GM12878 (cell line): ENCODE results near the gene CAMP. TPM values are rescaled to one million over a fixed set of nuclear protein-coding genes. Genes with fewer than 3 reads are reported as not detected.
A peak's percentile ranks its signal among the peaks of the same experiment; 100 is the strongest.

Experiments
- HDGF ChIP-seq: fragments of 450-650 bp; IDR thresholded peaks from 2 replicates; pipeline ENCODE4 v1.6.1; 2016; ENCODE audit warnings: antibody characterized with exemption
- MLLT1 ChIP-seq: fragments of 450-650 bp; IDR thresholded peaks from 2 replicates; pipeline ENCODE4 v1.6.1; 2016; ENCODE audit warnings: mild to moderate bottlenecking
- RELA ChIP-seq: fragments of 450-650 bp; IDR thresholded peaks from 2 replicates; pipeline ENCODE4 v1.8.0; 2014; ENCODE audit warnings: borderline replicate concordance; ENCODE audit not compliant: partially characterized antibody
- RUNX3 ChIP-seq: IDR thresholded peaks from 2 replicates; pipeline ENCODE4 v1.6.1; 2012; ENCODE audit warnings: low read length, inconsistent platforms
- SIX5 ChIP-seq: IDR thresholded peaks from 2 replicates; pipeline ENCODE4 v1.6.1; 2011; ENCODE audit warnings: mild to moderate bottlenecking, low read depth, low read length, moderate library complexity; ENCODE audit not compliant: severe bottlenecking
- ZBTB11 ChIP-seq: fragments of 450-650 bp; formaldehyde crosslinking; IDR thresholded peaks from 2 replicates; pipeline ENCODE4 v1.5.0; 2022; ENCODE audit warnings: mild to moderate bottlenecking, missing genetic modification characterization
- polyA plus RNA-seq, 11 experiments: library from polyadenylated mRNA; depleted of rRNA in 4 of 11; unstranded in 6 of 11; stranded (reverse) in 5 of 11; fragments of >200 nt; fragmentation: Nextera tagmentation in 4 of 11; fragmentation: Illumina TruSeq in 1 of 11; extraction: Ambion mirVana in 4 of 11; extraction: Trizol in 1 of 11; gene quantifications; 1 replicate in 1 of 11; 2 replicates in 10 of 11; pipeline versions ENCODE4 v1.2.1 to v1.2.3, GENCODE V29; 2011 to 2016; ENCODE audit warnings: inconsistent platforms in 2 of 11, missing spikeins in 2 of 11, low read depth in 1 of 11
- total RNA-seq, 4 experiments: library from RNA; depleted of rRNA in 3 of 4; stranded (reverse); fragments of >200 nt in 3 of 4; fragmentation: Illumina TruSeq in 1 of 4; extraction: Trizol in 1 of 4; gene quantifications; 2 replicates each; pipeline versions ENCODE4 v1.2.1 to v1.2.3, GENCODE V29; 2013 to 2021

The CAMP gene
- total and polyA plus RNA-seq, 10 of the 15 experiments (the other 5 are each of a cell fraction or from before 2014, with no cell fraction given), result 0.76 to 34.3 (median 7.6) TPM

- no peak for TF ChIP-seq ZBTB11 (CRISPR knock-in tag)
- peak; percentile 67 for TF ChIP-seq RUNX3
- peak; percentile 81 for TF ChIP-seq SIX5
- peak; percentile 48 for TF ChIP-seq MLLT1
- TF ChIP-seq RELA, result peak; percentile 51
- peak; percentile 96; the same call in 1 of the 2 replicates for TF ChIP-seq HDGF
Measured at GRCh38 chr3:48188266-48189201, 34.8 kb upstream of the CAMP start, which contains the start of gene CDC25A (continued).
